Breast epithelium (tissue), 4 donors: ENCODE data around the gene CFAP58. TPM values are rescaled to one million over a fixed set of nuclear protein-coding genes. Genes with fewer than 3 reads are reported as not detected.

Source experiments
- DNase-seq, 2 donors: peaks; one replicate each; pipeline ENCODE4 v3.0.0-alpha.2; 2019; ENCODE audit warnings: low spot score in 2 of 2
- H3K27ac ChIP-seq, 2 donors: fragments of 200-600 bp; sonication (generic) in 1 of 2; one replicate each; pipeline ENCODE4 v1.5.1; 2016 to 2019; ENCODE audit warnings: mild to moderate bottlenecking in 1 of 2
- H3K27me3 ChIP-seq, 2 donors: fragments of 200-600 bp; sonication (generic) in 1 of 2; one replicate each; pipeline versions ENCODE4 v1.5.1 to v1.6.0; 2017 to 2019; ENCODE audit warnings: control low read depth in 1 of 2, mild to moderate bottlenecking in 1 of 2
- H3K36me3 ChIP-seq: fragments of 200-600 bp; one replicate; pipeline ENCODE4 v1.5.1; 2019
- H3K4me1 ChIP-seq, 2 donors: fragments of 200-600 bp; sonication (generic); one replicate each; pipeline ENCODE4 v1.5.1; 2016 to 2019; ENCODE audit warnings: control low read depth in 1 of 2
- H3K4me3 ChIP-seq, 3 donors: fragments of 200-600 bp; sonication (generic); 1 replicate in 2 of 3; 2 replicates in 1 of 3; pipeline ENCODE4 v1.5.1; 2016 to 2019; ENCODE audit warnings: mild to moderate bottlenecking in 3 of 3, moderate library complexity in 2 of 3
- H3K9me3 ChIP-seq, 2 donors: fragments of 200-600 bp; sonication (generic) in 1 of 2; one replicate each; pipeline ENCODE4 v1.5.1; 2016 to 2019; ENCODE audit warnings: control low read depth in 1 of 2
- CTCF ChIP-seq, 3 donors: fragments of 450-650 bp; IDR thresholded peaks; one replicate each; pipeline ENCODE4 v1.5.1; 2016 to 2017; ENCODE audit warnings: antibody characterized with exemption in 3 of 3, mild to moderate bottlenecking in 3 of 3, moderate library complexity in 3 of 3
- POLR2A ChIP-seq: fragments of 450-650 bp; IDR thresholded peaks from one replicate; pipeline ENCODE4 v1.6.1; 2016; ENCODE audit warnings: antibody characterized with exemption, mild to moderate bottlenecking, moderate library complexity
- POLR2AphosphoS5 ChIP-seq, 3 donors: sonication (generic); formaldehyde crosslinking; IDR thresholded peaks; one replicate each; pipeline ENCODE4 v1.6.1; 2017; ENCODE audit warnings: antibody characterized with exemption in 3 of 3
- intact Hi-C: fragments of 100-400 bp; cut with DNase I; formaldehyde crosslinking; loops from one replicate; pipeline ENCODE4 v1.15.1; 2023; ENCODE audit warnings: low total_unique reads
- total RNA-seq, 3 donors: library from RNA; depleted of rRNA; stranded (reverse); fragments of >200 nt; gene quantifications; one replicate each; pipeline ENCODE4 v1.1.0, GENCODE V29; 2016

CFAP58 gene
- total RNA-seq, 3 donors from 2014 or later: 0.16 to 0.98 (median 0.88) TPM

DNA sequence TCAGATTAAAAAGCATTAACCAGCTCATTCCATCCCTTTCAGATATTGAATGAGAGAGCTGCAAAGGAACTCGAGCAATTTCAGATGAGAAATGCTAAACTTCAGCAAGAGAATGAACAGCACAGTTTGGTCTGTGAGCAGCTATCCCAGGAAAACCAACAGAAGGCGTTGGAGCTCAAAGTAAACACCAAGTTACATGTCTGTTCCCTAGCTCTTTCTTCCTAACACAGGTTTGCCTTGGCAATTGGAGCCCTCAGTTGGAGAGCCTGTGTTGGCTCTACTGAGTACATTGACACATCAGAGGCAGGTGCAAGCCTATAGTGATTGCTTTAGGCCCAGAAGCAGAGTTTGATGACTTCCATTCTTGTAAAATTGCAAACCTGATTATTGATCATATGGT is 14.7 kb downstream of the CFAP58 start:
- DNase-seq: no peak
- Histone ChIP-seq H3K27ac (no peak overlapping the region), H3K36me3 (no peaks in the 10 kb centered on the region), H3K9me3 (peaks cover 0 to 11% of the 10 kb centered on the region in 2 donors), H3K27me3 (no peaks in the 10 kb centered on the region), H3K4me1 (no peaks in the 10 kb centered on the region), H3K4me3 (no peak overlapping the region)
- TF ChIP-seq POLR2A (no peak), CTCF (IDR thresholded peaks at IDR 0.05) (no peak), POLR2AphosphoS5 (IDR thresholded peaks at IDR 0.05) (no peak)
- intact Hi-C loops: no loop called here

DNA sequence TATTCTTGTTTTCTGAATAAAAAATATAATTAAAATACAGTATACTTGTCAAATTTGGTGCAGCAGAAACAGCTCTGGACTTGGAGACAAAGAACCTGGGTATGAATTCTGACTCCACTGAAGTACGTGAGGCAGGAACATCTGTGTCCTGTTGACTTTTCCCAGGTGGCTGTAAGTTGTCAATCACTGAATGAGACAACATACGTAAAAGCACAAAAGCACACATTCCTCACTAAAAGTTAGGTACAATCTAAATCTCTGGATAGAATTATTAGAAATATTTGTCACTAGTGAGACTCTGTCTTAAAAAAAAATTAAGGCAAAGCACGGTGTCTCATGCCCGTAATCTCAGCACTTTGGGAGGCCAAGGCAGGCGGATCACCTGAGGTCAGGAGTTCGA is 18.1 kb downstream of the CFAP58 start:
- Histone ChIP-seq H3K36me3 (no peaks in the 10 kb centered on the region), H3K4me1 (no peaks in the 10 kb centered on the region), H3K27me3 (no peaks in the 10 kb centered on the region), H3K9me3 (peaks cover 0 to 11% of the 10 kb centered on the region in 2 donors), H3K4me3 (no peak overlapping the region), H3K27ac (no peak overlapping the region)
- no peak for TF ChIP-seq CTCF (IDR thresholded peaks at IDR 0.05)
- TF ChIP-seq POLR2A: no peak
- TF ChIP-seq POLR2AphosphoS5 (IDR thresholded peaks at IDR 0.05): no peak
- no peak for DNase-seq
- intact Hi-C loops: no loop called here

DNA sequence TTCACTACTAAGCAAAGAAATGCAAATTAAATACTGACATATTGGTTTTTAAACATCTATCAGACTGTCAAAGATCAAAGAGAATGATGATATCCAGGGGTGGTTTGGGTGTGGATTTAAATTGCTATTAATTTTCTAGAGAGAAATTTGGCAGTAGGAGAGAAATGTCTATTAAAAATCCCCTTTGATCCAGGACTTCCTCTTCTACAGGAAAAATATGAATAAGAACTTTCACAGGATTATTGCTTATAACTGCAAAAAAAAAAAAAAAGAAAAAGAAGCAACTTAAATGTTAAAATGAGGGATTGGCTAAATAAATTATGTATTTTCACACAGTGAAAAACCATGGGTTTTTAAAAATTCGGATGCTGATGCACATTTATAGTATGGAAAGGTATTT is 21.0 kb downstream of the CFAP58 start:
- no peak for TF ChIP-seq POLR2A
- TF ChIP-seq CTCF (IDR thresholded peaks at IDR 0.05): no peak
- no peak for TF ChIP-seq POLR2AphosphoS5 (IDR thresholded peaks at IDR 0.05)
- Histone ChIP-seq H3K4me1 (no peaks in the 10 kb centered on the region), H3K4me3 (no peak overlapping the region), H3K9me3 (peaks cover 0 to 11% of the 10 kb centered on the region in 2 donors), H3K27me3 (no peaks in the 10 kb centered on the region), H3K27ac (no peak overlapping the region), H3K36me3 (no peaks in the 10 kb centered on the region)
- no peak for DNase-seq
- intact Hi-C loops: no loop called here

DNA sequence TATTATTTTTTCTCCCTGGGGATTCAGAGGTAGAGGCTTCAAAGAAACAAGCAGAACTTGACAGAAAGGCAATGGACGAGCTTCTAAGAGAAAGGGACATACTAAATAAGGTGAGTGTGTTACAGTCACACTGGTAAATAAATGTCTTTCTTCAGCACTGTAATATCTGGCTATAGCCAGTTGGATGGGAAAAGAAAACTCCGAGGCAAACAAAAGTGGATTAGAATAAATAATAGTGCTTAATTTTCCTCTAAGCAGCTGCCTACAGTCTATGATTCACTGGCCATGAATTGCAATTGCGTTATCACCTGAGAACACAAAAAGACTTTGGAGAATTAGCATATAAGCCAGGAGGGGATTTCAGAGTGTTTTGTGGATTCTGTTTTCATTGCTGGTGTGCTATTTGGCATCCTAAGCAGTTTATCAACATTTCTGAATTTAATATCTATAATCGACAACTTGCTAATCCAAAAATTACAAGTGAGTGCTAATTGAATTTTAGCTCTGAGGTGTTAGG is 23.2 kb downstream of the CFAP58 start:
- no peak for DNase-seq
- no peaks in the 10 kb centered on the region for H3K36me3 ChIP-seq
- no peak for TF ChIP-seq POLR2AphosphoS5 (IDR thresholded peaks at IDR 0.05)
- no peak for TF ChIP-seq POLR2A
- no peaks in the 10 kb centered on the region for H3K27me3 ChIP-seq
- H3K9me3 ChIP-seq: peaks cover 0 to 3% of the 10 kb centered on the region in 2 donors
- no peak overlapping the region for H3K4me3 ChIP-seq
- intact Hi-C loops: no loop called here
- H3K4me1 ChIP-seq: no peaks in the 10 kb centered on the region
- no peak overlapping the region for H3K27ac ChIP-seq

GRCh38 chr10:104380336-104380735 is 26.7 kb downstream of the CFAP58 start:
- Histone ChIP-seq H3K27ac (no peak overlapping the region), H3K36me3 (no peaks in the 10 kb centered on the region), H3K27me3 (no peaks in the 10 kb centered on the region), H3K9me3 (no peaks in the 10 kb centered on the region), H3K4me1 (no peaks in the 10 kb centered on the region), H3K4me3 (no peak overlapping the region)
- intact Hi-C loops: no loop called here
- TF ChIP-seq POLR2A: no peak
- no peak for TF ChIP-seq POLR2AphosphoS5 (IDR thresholded peaks at IDR 0.05)
- TF ChIP-seq CTCF (IDR thresholded peaks at IDR 0.05): no peak
- DNase-seq: no peak
